GM21526 (cell line): ENCODE data around the gene SPANXN5.
"Not testable (repeated sequence)": the region's sequence is repeated elsewhere in the genome, so short reads cannot be mapped to it uniquely, and the experiment has no call there.

Experiments used
- ATAC-seq: cut with Tn5 transposase; IDR thresholded peaks from one replicate; pipeline ENCODE4 v1.9.1; 2021; ENCODE audit warnings: moderate library complexity; ENCODE audit not compliant: unreplicated experiment, low FRiP score

SPANXN5 gene

DNA sequence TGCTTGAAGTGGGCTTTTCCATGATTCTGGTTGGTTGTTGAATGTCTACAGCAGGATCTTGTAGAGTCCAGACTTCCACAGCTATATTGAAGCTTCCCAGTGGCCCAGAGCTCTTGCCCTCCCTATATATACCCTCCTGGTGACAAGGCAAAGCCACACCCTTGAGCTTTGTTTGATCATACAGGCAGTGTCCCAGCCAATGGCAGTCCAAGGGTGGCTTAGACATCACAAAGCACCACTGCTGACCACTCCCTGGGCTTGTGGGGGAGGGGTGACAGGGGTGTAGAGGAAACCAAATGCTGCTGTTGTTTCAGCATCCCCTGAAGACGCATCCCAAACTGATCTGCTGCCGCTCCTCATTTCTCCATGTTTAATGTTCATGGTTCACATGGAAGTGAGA is at the start of gene SPANXN5:
TSS of gene SPANXN5 (minus strand) at position 101 of the 400 bp plus-strand sequence. CDS start at position 22, 79 bp downstream.
- not testable (repeated sequence) for ATAC-seq

DNA sequence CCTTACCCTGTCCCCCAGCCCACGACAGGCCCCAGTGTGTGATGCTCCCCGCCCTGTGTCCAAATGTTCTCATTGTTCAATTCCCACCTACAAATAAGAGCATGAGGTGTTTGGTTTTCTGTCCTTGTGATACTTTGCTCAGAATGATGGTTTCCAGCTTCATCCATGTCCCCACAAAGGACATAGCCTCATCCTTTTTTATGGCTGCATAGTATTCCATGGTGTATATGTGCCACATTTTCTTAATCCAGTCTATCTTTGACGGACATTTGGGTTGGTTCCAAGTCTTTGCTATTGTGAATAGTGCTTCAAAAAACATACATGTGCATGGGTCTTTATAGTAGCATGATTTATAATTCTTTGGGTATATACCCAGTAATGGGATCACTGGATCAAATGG is 46.4 kb upstream of the SPANXN5 start:
- ATAC-seq = not testable (repeated sequence)

- no peak for ATAC-seq
Measured at GRCh38 chrX:52839137-52839536, 41.9 kb upstream of the SPANXN5 start.

GRCh38 chrX:52830551-52830950 is 33.3 kb upstream of the SPANXN5 start:
- no peak for ATAC-seq

- no peak for ATAC-seq
Measured at GRCh38 chrX:52824608-52825007, 27.4 kb upstream of the SPANXN5 start.

DNA sequence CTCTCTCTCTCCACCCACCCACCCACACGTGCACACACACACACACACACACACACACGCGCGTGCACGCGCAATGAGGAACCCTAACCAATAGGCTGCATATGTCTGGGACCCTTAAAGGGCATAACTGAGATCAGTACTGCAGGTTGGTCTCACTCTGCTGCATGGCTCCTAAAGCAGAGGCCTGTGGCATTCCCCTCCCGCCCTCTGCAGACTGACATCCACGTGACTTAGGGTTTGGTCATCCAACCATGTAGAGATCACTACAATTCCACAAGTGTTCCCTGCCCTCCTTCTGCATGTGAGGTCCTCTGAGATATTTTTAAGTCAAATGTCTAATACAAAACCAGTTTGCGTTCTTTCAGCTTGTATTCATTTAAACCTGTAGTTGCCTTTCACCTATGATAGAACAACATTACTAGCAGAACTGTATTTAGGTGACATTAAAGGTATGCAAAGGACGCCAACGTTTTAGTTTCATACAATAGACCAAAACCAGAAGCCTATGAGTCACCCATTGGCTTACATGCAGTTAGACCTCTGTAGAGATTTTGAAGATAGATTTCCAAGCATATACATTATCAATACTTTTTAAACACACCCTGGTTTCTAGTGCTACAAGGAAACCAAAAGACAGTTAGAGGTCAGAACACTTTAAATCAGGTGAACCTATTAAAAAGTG is 24.0 kb upstream of the SPANXN5 start:
- no peak for ATAC-seq

GRCh38 chrX:52819788-52820187 is 22.6 kb upstream of the SPANXN5 start:
- ATAC-seq = no peak

DNA sequence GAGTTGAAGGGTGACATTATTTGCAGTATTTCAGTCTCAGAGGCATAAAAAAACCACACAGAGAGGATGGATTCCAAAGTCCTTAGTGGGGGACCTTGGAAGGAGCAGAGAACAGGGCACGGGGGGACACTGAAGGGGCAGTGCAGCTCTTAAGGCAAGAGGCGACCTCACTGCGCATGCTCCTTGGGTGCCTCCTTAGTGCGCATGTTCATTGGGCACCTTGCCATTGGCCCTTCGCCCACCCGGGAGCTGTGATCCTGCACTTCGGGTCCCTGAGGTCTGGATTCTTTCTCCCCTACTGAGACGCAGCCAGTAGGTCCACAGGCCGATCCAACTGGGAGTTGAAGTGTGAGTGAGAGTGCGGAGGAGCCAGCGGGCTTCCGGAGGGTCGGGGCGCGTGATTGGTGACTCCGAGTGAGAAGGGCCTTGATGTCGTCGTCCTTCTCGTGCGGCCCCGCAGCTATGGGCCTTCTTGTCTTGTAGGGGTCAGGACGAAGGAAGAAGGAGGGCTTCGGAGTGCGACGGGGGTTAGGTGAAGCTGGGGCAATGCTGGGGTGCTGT is 13.9 kb upstream of the SPANXN5 start, which contains the start of gene XAGE5:
TSS of gene XAGE5 (plus strand) at position 223 of the 561 bp plus-strand sequence. CDS start 1,280 bp downstream, outside the sequence.
- no peak for ATAC-seq

DNA sequence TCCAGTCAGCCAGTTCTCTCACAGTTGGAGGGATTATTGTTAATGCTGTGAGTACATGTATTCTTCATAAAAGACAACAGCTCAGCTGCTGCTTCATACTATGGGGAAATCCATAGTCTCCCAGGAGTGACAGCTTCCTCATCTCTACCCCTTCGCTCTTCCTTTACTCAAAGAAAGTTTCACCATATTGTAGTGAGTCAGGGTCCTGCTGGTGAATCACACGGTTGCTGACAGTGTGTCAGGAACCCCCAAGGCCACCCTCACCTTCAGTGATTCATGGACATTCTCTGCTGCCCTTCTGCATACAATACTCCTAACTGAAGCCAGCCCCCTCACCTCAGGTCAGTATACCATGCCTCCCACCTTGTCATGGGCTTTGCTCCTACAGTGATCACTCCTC is 7.6 kb upstream of the SPANXN5 start:
- not testable (repeated sequence) for ATAC-seq

DNA sequence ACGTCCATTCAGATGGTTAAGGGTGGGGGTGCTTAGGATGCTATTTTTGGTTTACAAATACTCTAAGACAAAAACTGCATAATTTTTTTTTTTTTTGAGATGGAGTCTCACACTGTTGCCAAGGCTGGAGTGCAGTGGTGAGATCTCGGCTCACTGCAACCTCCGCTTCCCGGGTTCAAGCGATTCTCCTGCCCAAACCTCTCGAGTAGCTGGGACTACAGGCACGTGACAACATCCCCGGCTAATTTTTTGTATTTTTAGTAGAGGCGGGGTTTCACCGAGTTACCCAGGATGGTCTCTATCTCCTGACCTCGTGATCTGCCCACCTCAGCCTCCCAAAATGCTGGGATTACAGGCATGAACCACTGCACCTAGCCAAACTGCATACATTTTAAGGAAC is 23.7 kb downstream of the SPANXN5 start:
- ATAC-seq = not testable (repeated sequence)

GRCh38 chrX:52765983-52766382 is 31.2 kb downstream of the SPANXN5 start:
- ATAC-seq = not testable (repeated sequence)

DNA sequence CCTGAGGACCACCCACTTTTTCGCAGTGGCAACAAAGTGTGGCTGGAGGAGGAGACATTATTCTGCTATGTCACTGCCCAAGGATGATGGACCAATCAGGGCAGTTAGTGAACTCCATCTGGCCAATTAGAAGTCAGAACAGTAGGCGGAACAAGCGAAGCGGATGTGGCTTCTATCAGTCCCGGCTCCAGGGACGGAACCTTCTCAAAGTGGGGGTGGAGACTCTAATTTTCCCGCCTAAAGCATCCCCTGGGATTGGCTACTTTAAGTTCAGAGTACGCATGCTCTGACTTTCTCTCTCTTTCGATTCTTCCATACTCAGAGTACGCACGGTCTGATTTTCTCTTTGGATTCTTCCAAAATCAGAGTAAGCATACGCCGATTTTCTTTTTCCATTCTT is 46.3 kb downstream of the SPANXN5 start, which contains the start of gene SSX2B:
TSS of gene SSX2B (plus strand) at position 301 of the 400 bp plus-strand sequence. CDS start 1,429 bp downstream, outside the sequence.
- not testable (repeated sequence) for ATAC-seq
